ENCODE data around the gene ATP10B. TPM values are rescaled to one million over a fixed set of nuclear protein-coding genes. Genes with fewer than 3 reads are reported as not detected.

ATP10B gene
- polyA plus RNA-seq, 3 donors = not detected

DNA sequence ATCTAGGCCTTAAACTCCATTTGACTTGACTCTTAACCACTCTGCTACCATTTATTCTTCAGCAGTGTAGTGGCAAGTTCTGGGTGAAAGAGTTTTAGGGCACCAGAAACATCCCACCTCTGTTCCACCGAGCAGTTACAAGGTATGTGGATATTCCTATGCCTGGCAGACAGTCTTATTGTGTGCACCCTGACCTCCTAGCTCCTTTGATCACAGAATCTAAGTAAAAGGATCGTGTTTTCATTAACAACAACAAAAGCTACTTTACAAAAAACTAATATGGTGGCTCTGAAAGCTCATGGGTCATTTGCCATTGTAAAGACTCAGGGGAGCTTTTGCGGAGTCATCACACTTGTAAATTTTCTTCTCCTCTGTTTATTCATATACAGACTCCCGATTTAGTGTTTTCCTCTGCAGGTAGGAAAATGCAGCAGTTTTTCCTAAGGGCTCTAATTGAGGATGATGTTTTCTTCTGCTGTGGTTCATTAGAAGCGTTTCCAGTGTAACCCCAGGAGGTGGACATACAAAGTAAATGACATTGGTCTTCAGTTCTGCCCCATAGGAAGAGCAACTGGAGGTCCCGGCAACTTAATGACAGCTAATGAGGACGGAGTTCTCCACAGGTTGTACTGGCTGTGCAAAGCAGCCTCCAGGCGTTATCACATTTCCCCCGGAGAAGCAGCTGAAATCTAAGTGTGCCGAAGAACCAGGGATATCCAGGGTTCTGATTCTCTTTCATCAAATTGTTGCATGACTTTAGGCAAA lies 78.2 kb downstream of the ATP10B start:
- H3K27me3 ChIP-seq (ENCODE audit: control insufficient read depth in 2 of 2, insufficient read depth in 2 of 2, low read length in 2 of 2) = no peaks in the 10 kb centered on the region
- no peaks in the 10 kb centered on the region for H3K79me2 ChIP-seq (ENCODE audit: insufficient read depth, low read length)
- Mint-ChIP-seq H3K9me3 (peaks cover 0 to 2% (median 0%) of the 10 kb centered on the region in 7 donors), H3K4me3 (no peak overlapping the region), H3K27me3 (ENCODE audit: low read depth in 3 of 3) (peaks cover 1 to 7% (median 3%) of the 10 kb centered on the region in 3 donors), H3K4me1 (peaks cover 2% of the 10 kb centered on the region), H3K27ac (no peak overlapping the region), H3K36me3 (no peaks in the 10 kb centered on the region)
- intact Hi-C loops (cut with micrococcal nuclease) = no loop called here
- no peak for DNase-seq
- H3K4me2 ChIP-seq (replicated peaks; ENCODE audit: extremely low read depth, low read length, poor library complexity, severe bottlenecking) = no peak overlapping the region
- H4K20me1 ChIP-seq (ENCODE audit: insufficient read depth, low read length) = no peaks in the 10 kb centered on the region
- H3K27ac ChIP-seq (ENCODE audit: low read depth in 1 of 2, low read length in 2 of 2) = no peak overlapping the region
- H3K36me3 ChIP-seq (replicated peaks in 1 of 2; ENCODE audit: control insufficient read depth in 1 of 2, insufficient read depth in 2 of 2, low read length in 2 of 2) = no peaks in the 10 kb centered on the region
- no peak overlapping the region for H2AFZ ChIP-seq (ENCODE audit: insufficient read depth, low read depth, low read length, poor library complexity, severe bottlenecking)
- no peaks in the 10 kb centered on the region for H3K4me1 ChIP-seq (ENCODE audit: control insufficient read depth in 1 of 2, insufficient read depth in 2 of 2, low read length in 2 of 2)
- no peak overlapping the region for H3K4me3 ChIP-seq (replicated peaks in 1 of 3; ENCODE audit: low read depth in 2 of 3, low read length in 3 of 3)
- 92% methylated on average over 6 of the region's 10 CpGs for WGBS (ENCODE audit: insufficient coverage)
- no peak overlapping the region for H3K9ac ChIP-seq (ENCODE audit: insufficient read depth, low read length, poor library complexity, severe bottlenecking)
- TF ChIP-seq, protein P1, sequence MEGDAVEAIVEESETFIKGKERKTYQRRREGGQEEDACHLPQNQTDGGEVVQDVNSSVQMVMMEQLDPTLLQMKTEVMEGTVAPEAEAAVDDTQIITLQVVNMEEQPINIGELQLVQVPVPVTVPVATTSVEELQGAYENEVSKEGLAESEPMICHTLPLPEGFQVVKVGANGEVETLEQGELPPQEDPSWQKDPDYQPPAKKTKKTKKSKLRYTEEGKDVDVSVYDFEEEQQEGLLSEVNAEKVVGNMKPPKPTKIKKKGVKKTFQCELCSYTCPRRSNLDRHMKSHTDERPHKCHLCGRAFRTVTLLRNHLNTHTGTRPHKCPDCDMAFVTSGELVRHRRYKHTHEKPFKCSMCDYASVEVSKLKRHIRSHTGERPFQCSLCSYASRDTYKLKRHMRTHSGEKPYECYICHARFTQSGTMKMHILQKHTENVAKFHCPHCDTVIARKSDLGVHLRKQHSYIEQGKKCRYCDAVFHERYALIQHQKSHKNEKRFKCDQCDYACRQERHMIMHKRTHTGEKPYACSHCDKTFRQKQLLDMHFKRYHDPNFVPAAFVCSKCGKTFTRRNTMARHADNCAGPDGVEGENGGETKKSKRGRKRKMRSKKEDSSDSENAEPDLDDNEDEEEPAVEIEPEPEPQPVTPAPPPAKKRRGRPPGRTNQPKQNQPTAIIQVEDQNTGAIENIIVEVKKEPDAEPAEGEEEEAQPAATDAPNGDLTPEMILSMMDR (IDR thresholded peaks at IDR 0.05) = no peak
- no peaks in the 10 kb centered on the region for H3K9me3 ChIP-seq (replicated peaks in 1 of 2; ENCODE audit: control insufficient read depth in 1 of 2, insufficient read depth in 1 of 2, low read length in 2 of 2)

DNA sequence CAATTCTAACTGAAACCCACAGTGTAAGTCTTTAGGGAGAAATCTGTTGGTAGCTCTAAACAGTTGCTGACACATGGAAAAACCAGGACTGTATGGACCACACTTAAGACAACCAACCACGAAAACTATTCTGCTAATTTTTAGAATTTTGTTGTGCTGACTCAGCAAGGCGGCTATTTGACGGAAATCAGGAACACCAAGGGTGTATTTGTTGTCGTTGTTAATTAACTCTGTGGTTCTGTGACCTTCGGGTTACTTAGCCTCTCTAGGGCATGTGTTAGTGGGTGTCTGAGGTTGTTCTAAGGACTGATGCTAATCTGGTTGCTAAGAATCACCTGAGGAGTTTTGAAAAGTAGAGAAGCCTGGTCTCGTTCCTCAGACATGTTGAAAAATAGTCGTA lies 79.2 kb downstream of the ATP10B start:
- Histone ChIP-seq H3K27ac (ENCODE audit: low read depth in 1 of 2, low read length in 2 of 2) (no peak overlapping the region), H3K4me1 (ENCODE audit: control insufficient read depth in 1 of 2, insufficient read depth in 2 of 2, low read length in 2 of 2) (no peaks in the 10 kb centered on the region)
- peaks cover 1 to 7% (median 3%) of the 10 kb centered on the region in 3 donors for H3K27me3 Mint-ChIP-seq (ENCODE audit: low read depth in 3 of 3)

More for the DNA sequence above, 79.2 kb downstream of the ATP10B start:
- Histone ChIP-seq H3K9me3 (replicated peaks in 1 of 2; ENCODE audit: control insufficient read depth in 1 of 2, insufficient read depth in 1 of 2, low read length in 2 of 2) (no peaks in the 10 kb centered on the region), H3K4me3 (replicated peaks in 1 of 3; ENCODE audit: low read depth in 2 of 3, low read length in 3 of 3) (no peak overlapping the region), H3K9ac (ENCODE audit: insufficient read depth, low read length, poor library complexity, severe bottlenecking) (no peak overlapping the region), H4K20me1 (ENCODE audit: insufficient read depth, low read length) (no peaks in the 10 kb centered on the region), H3K27me3 (ENCODE audit: control insufficient read depth in 2 of 2, insufficient read depth in 2 of 2, low read length in 2 of 2) (no peaks in the 10 kb centered on the region), H3K4me2 (replicated peaks; ENCODE audit: extremely low read depth, low read length, poor library complexity, severe bottlenecking) (no peak overlapping the region), H2AFZ (ENCODE audit: insufficient read depth, low read depth, low read length, poor library complexity, severe bottlenecking) (no peak overlapping the region), H3K79me2 (ENCODE audit: insufficient read depth, low read length) (no peaks in the 10 kb centered on the region), H3K36me3 (replicated peaks in 1 of 2; ENCODE audit: control insufficient read depth in 1 of 2, insufficient read depth in 2 of 2, low read length in 2 of 2) (no peaks in the 10 kb centered on the region)
- DNase-seq = no peak
- intact Hi-C loops (cut with micrococcal nuclease) = no loop called here
- peaks cover 2% of the 10 kb centered on the region for H3K4me1 Mint-ChIP-seq
- TF ChIP-seq, protein P1 (IDR thresholded peaks at IDR 0.05) = no peak
- no peak overlapping the region for H3K4me3 Mint-ChIP-seq
- 88% methylated on average over 6 of the region's 7 CpGs for WGBS (ENCODE audit: insufficient coverage)
- peaks cover 0 to 3% (median 0%) of the 10 kb centered on the region in 7 donors for H3K9me3 Mint-ChIP-seq
- H3K27ac Mint-ChIP-seq = no peak overlapping the region
- no peaks in the 10 kb centered on the region for H3K36me3 Mint-ChIP-seq

All from CD14-positive monocyte (primary cell).